Hepatocyte (in vitro differentiated cells): ENCODE results near the gene SLX9.

Experiments used
- CTCF ChIP-seq: fragments of 200-600 bp; sonication (generic); IDR thresholded peaks from 2 replicates; pipeline ENCODE4 v1.5.1; 2016; ENCODE audit warnings: antibody characterized with exemption, mild to moderate bottlenecking; ENCODE audit not compliant: poor library complexity
- EZH2phosphoT487 ChIP-seq: fragments of 200-600 bp; sonication (generic); IDR thresholded peaks from one replicate; pipeline ENCODE4 v1.6.1; 2018; ENCODE audit warnings: antibody characterized with exemption, mild to moderate bottlenecking, low read depth, moderate library complexity; ENCODE audit not compliant: unreplicated experiment, severe bottlenecking

DNA sequence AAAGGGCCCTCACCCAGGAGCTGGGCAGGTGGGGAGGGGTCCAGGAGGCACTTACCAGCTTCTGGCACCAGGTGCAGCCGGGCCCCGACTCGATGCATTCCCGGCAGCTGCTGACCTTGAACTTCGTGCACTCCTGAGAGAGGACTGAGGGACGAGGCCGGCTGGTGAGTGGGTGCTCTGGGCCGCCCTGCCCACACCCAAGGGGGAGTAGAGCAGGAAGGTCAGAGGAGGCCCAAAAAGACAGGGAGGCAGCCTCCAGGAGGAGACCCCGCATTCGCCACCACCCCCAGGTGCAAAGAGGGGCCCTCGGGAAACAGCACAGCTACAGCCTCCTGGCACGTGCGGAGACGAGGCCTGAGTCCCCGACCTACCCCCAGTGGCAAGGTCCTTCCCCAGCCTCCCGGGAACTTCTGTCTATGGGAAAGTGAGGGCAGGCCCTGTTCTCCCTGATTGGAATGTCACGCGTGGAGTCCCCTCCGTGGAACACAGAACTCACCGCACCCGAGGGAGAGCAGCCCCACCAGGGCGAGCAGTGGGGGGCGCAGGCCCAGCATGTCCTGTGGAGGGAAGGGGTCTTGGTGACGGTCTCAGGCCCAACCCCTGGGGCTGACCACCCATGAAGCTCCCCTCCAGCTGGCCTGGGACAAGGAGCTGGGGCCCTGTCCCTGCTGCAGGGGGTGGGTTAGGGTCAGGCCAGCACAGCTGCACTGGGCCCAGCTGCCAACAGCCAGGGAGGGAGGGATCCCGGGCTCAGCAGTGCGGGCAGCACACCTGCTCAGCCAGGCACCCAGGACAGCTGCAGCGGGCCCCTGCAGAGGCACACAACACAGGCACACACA lies 29.4 kb upstream of the SLX9 start:
- TF ChIP-seq CTCF (no peak), EZH2phosphoT487 (no peak)
